NCI-H1417 (cell line): ENCODE measurements around the gene SSMEM1.
A peak's percentile ranks its signal among the peaks of the same experiment; 100 is the strongest.
"Not testable (repeated sequence)": the region's sequence is repeated elsewhere in the genome, so short reads cannot be mapped to it uniquely, and the experiment has no call there.

ENCODE experiments used
- DNase-seq, 3 experiments: peaks; one replicate each; lab custom pipeline; 2025; lab: John Stamatoyannopoulos, UW

SSMEM1 gene

DNA sequence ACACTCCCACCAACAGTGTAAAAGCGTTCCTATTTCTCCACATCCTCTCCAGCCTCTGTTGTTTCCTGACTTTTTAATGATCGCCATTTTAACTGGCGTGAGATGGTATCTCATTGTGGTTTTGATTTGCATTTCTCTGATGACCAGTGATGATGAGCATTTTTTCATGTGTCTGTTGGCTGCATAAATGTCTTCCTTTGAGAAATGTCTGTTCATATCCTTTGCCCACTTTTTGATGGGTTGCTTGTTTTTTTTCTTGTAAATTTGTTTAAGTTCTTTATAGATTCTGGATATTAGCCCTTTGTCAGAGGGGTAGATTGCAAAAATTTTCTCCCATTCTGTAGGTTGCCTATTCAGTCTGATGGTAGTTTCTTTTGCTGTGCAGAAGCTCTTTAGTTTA, 42.0 kb downstream of the SSMEM1 start:
- DNase-seq = not testable (repeated sequence)

DNA sequence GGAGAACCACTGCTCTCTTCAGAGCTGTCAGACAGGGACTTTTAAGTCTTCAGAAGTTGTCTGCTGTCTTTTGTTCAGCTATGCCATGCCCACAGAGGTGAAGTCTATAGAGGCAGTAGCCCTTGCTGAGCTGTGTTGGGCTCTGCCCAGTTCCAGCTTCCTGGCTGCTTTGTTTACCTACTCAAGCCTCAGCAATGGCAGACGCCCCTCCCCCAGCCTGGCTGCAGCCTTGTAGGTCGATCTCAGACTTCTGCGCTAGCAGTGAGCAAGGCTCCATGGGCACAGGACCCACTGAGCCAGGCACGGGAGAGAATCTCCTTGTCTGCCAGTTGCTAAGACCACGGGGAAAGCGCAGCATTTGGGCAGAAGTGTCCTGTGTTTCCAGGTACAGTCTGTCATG, 46.9 kb downstream of the SSMEM1 start:
- DNase-seq = peak in 1 of 3 experiments; percentile 15

DNA sequence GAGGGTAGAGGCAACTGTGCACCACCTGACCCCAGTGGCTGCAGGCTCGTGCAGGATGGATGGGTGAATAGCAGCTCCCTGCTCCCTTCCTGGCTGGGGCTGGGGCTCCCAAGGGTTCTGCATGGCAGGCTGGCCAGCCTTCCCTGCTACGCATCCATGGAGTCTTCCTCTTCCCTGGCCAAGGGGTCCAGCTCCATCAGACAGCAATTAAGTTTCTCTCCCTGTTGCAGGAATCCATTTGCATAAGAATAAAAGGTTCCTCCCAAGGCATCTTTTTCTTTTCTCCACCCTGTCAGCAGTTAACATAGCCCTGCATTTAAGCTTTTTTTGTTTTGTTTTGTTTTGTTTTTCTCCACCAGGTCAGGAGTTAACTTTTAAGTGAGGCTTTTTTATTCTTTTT, 49.0 kb downstream of the SSMEM1 start:
- DNase-seq = no peak

DNA sequence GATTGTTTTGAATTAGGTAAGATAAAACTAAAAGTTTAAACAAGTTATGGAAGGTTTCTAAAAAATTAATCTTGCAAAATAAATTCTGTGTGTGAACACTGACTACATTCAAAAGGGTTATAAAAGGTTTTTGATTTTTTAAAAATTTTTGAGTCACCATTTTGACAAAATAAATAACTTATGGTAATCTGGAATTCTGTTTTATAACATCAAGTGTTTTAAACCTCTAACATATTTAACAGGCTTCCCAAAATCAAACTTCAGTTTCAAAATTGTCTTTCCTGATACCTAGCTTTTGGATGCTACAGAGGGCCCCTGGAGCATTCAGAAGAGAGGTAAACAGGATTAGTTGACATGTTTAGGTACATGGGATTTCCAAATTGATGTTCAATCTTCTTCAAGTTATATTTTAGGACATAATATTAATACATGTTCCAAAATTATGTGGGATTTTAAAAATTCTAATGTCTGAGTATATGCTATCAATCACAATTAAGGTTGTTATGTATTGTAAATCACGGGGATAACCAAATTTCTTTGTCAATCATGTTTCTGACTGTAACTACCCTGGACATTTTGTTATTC, 50.9 kb downstream of the SSMEM1 start:
- DNase-seq = no peak

DNA sequence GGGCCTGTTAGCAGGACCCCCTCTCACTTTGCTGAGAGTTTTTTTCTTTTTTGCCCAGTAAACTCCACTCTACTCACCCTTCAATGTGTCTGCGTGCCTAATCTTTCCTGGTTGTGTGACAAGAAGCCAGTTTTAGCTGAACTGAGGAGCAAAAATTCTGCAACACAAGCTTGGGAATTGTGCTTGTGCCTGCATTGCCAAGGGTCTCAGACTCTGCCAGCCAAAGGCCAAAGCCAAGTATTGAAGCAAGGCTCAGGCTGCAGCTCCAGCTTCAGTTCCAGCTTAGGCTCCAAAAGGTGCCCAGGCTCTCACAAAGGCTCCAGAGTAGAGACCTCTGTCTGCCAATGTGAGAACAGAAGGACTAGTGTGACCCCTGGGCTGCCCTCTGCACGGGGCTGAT, 54.8 kb downstream of the SSMEM1 start:
- DNase-seq = no peak

DNA sequence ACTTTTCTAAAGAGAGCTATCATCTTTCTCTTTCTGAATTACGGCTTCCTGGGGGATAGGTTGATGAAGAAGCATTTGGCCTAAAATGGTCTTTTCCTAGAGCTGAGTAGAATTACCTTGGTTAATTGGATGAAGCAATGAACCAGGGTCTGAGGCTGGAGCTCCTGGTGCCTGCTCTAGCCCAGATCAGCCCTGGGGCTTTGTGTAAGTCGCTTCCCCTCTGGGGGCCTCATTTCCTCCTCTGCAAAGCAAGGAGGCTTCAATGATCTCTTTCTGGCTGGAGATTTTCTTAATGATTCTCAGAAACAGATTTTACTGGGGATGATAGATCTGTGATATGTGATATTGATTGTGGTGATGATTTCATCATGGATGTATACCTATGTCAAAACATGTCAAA, 55.5 kb downstream of the SSMEM1 start:
- no peak for DNase-seq
